ENCODE results near the gene SAT1.

- no peak for TF ChIP-seq CTCF (optimal IDR thresholded peaks at IDR 0.05 in 1 of 3, IDR thresholded peaks at IDR 0.05 in 1 of 3, conservative IDR thresholded peaks at IDR 0.05 in 1 of 3; ENCODE audit: extremely low read depth in 1 of 3, insufficient read depth in 2 of 3, low read length in 3 of 3)
- TF ChIP-seq EZH2 (IDR thresholded peaks at IDR 0.05; ENCODE audit: low read length), result no peak
Measured at GRCh38 chrX:23828881-23829280, 45.9 kb downstream of the SAT1 start.

All from keratinocyte (primary cell).